Caco-2 (cell line): ENCODE results near the gene LRBA. TPM values are rescaled to one million over a fixed set of nuclear protein-coding genes. Genes with fewer than 3 reads are reported as not detected.

ENCODE experiments used
- BruUV-seq: library from RNA; stranded (reverse); fragments of 400-500 nt; replicated peaks from 2 replicates; lab custom pipeline; 2021; lab: Mats Ljungman, UMichigan
- CTCF ChIA-PET: fragments of 300-600 bp; sonication (Branson Sonifier 250); formaldehyde crosslinking; loops from one replicate; lab custom pipeline; 2022; ENCODE audit warnings: antibody characterized with exemption; lab: Charles Lee
- POLR2A ChIA-PET: fragments of 300-600 bp; sonication (Branson Sonifier 250); formaldehyde crosslinking; loops from one replicate; lab custom pipeline; 2022; ENCODE audit warnings: antibody characterized with exemption; lab: Charles Lee
- DNase-seq, 2 experiments: peaks; one replicate each; pipeline versions ENCODE4 v3.0.0 to v3.0.0-alpha.2; 2020 to 2022
- H3K27me3 ChIP-seq: replicated peaks from 2 replicates; pipeline ENCODE4 v1.6.0; 2011; ENCODE audit warnings: low read length; ENCODE audit not compliant: control insufficient read depth, insufficient read depth
- H3K36me3 ChIP-seq: 2 replicates; pipeline ENCODE4 v1.5.1; 2011; ENCODE audit warnings: low read length; ENCODE audit not compliant: control insufficient read depth, insufficient read depth
- H3K4me1 ChIP-seq: fragments of 250-450 bp; sonication (Bioruptor Pico); 2 replicates; pipeline ENCODE4 v1.5.1; 2020; ENCODE audit warnings: mild to moderate bottlenecking
- H3K4me3 ChIP-seq: 2 replicates; pipeline ENCODE4 v1.5.1; 2011; ENCODE audit warnings: low read depth, mild to moderate bottlenecking, control low read depth, low read length
- H3K9me3 ChIP-seq: fragments of 250-450 bp; sonication (Bioruptor Pico); 2 replicates; pipeline ENCODE4 v1.5.1; 2020; ENCODE audit warnings: mild to moderate bottlenecking, moderate library complexity
- H3K27ac Mint-ChIP-seq: one replicate; pipeline ENCODE4 v1.8.0; 2022; ENCODE audit warnings: mixed read lengths; ENCODE audit not compliant: unreplicated experiment
- H3K27me3 Mint-ChIP-seq: one replicate; pipeline ENCODE4 v1.8.0; 2022; ENCODE audit warnings: mixed read lengths; ENCODE audit not compliant: insufficient read depth, unreplicated experiment
- H3K36me3 Mint-ChIP-seq: one replicate; pipeline ENCODE4 v1.8.0; 2022; ENCODE audit warnings: mild to moderate bottlenecking, mixed read lengths; ENCODE audit not compliant: insufficient read depth, unreplicated experiment
- H3K4me1 Mint-ChIP-seq: one replicate; pipeline ENCODE4 v1.8.0; 2022; ENCODE audit warnings: low read depth, mixed read lengths; ENCODE audit not compliant: unreplicated experiment
- H3K4me3 Mint-ChIP-seq: one replicate; pipeline ENCODE4 v1.8.0; 2022; ENCODE audit warnings: mild to moderate bottlenecking, moderate library complexity, mixed read lengths; ENCODE audit not compliant: unreplicated experiment
- H3K9me3 Mint-ChIP-seq: one replicate; pipeline ENCODE4 v1.8.0; 2022; ENCODE audit warnings: mixed read lengths; ENCODE audit not compliant: unreplicated experiment
- intact Hi-C: fragments of 100-400 bp; cut with micrococcal nuclease; formaldehyde crosslinking; loops from one replicate; pipeline ENCODE4 v1.10.0; 2022; ENCODE audit not compliant: unreplicated experiment
- total RNA-seq: library from RNA; stranded (reverse); gene quantifications from 2 replicates; pipeline ENCODE4 v1.2.3, GENCODE V29; 2022
- TF ChIP-seq, protein P1 (sequence below), 2 experiments: fragments of 200-600 bp in 1 of 2; IDR thresholded peaks; 1 replicate in 1 of 2; 2 replicates in 1 of 2; pipeline versions ENCODE4 v1.5.1 to v1.8.0; 2011 to 2022; ENCODE audit warnings: antibody characterized with exemption in 1 of 2, control low read depth in 1 of 2, inconsistent platforms in 1 of 2, low read depth in 1 of 2, low read length in 1 of 2, mild to moderate bottlenecking in 1 of 2, moderate library complexity in 1 of 2; ENCODE audit not compliant: insufficient read depth in 1 of 2, severe bottlenecking in 1 of 2, unreplicated experiment in 1 of 2

The LRBA gene
- total RNA-seq, 1 experiment from 2014 or later: 53.2 TPM

DNA sequence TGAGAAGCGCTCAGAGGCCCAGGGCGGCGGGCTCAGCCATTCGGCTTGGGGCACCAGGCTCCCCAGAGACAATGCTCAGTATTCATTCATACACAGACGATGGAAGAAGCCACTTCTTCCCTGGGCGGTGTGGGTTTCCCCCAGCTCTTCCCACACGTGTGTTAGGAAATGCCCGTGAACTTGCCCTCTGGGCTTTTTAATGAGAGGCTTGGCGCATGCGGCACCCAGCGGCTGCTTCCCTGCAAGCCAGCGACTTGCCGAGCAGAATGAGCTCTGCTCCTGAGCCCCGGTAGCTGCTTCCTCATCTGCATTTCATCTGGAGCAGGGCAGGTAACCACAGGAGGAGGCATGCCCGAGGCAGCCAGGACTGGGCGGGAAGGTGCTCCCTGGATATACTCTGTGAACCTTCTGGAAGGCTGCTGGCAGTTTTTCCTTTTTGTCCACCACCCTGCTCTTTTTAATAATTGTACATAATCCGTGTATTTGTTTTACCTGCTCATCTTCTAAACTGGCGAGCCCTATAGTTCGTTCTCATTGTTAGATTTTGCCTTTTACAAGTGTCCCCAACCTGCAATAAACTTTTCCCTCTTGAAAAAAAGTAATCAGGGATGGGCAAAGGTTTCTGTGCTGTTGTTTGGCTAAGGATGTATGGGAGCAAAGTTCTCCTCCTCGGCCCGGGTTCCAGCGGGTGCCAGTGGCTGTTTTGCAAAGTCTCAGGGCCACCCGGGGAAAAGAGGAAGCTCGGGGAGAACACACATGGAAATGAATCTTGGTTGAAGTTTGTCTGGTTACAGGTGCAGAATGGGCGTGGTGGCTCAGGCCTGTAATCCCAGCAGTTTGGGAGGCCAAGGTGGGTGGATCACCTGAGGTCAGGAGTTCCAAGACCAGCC lies 758.0 kb downstream of the LRBA start:
- Histone ChIP-seq H3K4me1 (peaks cover 25% of the 10 kb centered on the region), H3K27me3 (no peaks in the 10 kb centered on the region), H3K4me3 (no peak overlapping the region), H3K9me3 (no peaks in the 10 kb centered on the region), H3K36me3 (no peaks in the 10 kb centered on the region)
- no peaks in the 10 kb centered on the region for H3K9me3 Mint-ChIP-seq
- peaks cover 29% of the 10 kb centered on the region for H3K36me3 Mint-ChIP-seq
- TF ChIP-seq, protein P1, sequence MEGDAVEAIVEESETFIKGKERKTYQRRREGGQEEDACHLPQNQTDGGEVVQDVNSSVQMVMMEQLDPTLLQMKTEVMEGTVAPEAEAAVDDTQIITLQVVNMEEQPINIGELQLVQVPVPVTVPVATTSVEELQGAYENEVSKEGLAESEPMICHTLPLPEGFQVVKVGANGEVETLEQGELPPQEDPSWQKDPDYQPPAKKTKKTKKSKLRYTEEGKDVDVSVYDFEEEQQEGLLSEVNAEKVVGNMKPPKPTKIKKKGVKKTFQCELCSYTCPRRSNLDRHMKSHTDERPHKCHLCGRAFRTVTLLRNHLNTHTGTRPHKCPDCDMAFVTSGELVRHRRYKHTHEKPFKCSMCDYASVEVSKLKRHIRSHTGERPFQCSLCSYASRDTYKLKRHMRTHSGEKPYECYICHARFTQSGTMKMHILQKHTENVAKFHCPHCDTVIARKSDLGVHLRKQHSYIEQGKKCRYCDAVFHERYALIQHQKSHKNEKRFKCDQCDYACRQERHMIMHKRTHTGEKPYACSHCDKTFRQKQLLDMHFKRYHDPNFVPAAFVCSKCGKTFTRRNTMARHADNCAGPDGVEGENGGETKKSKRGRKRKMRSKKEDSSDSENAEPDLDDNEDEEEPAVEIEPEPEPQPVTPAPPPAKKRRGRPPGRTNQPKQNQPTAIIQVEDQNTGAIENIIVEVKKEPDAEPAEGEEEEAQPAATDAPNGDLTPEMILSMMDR (IDR thresholded peaks at IDR 0.05; ENCODE audit: insufficient read depth in 1 of 2, low read depth in 1 of 2, low read length in 1 of 2, severe bottlenecking in 1 of 2, unreplicated experiment in 1 of 2): no peak
- H3K4me1 Mint-ChIP-seq: peaks cover 25% of the 10 kb centered on the region
- BruUV-seq: no TSS peak
- ChIA-PET CTCF (interaction anchor here (0.6 to 0.7 kb wide), 3 partner anchors 9 to 1434 kb away, joined by 3 to 5 read pairs (median 3); no protein-coding TSS in a partner anchor), POLR2A (no interaction called here)
- intact Hi-C loops: no loop called here
- H3K27ac Mint-ChIP-seq: peak overlapping the region; percentile 66
- H3K4me3 Mint-ChIP-seq: peak overlapping the region; percentile 63
- no peaks in the 10 kb centered on the region for H3K27me3 Mint-ChIP-seq
- peak; percentile 51 to 72 for DNase-seq

DNA sequence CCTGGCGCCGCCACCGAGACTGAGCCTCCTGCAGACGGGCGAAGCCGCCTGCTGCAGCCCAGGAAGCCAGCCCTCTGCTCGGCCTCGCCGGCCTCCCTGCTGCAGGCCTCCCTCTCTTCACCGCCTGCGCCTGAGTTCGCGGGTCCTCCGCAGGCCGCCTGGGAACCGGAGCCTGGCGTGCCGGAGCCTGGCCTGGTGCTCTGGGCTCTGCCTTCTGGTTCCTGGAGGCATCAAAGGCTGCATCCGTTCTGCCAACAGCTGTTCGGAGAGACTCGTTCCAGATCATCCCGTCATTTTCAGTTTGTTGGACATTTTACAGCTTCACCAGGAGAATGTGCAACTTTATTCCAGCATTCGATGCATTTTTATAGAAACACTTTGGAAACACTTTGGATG lies 758.9 kb downstream of the LRBA start:
- peaks cover 25% of the 10 kb centered on the region for H3K4me1 ChIP-seq
- intact Hi-C loops: no loop called here
- TF ChIP-seq, protein P1 (IDR thresholded peaks at IDR 0.05; ENCODE audit: insufficient read depth in 1 of 2, low read depth in 1 of 2, low read length in 1 of 2, severe bottlenecking in 1 of 2, unreplicated experiment in 1 of 2): no peak
- no peak overlapping the region for H3K4me3 ChIP-seq
- DNase-seq: no peak
- no peaks in the 10 kb centered on the region for H3K36me3 ChIP-seq
- no peaks in the 10 kb centered on the region for H3K9me3 ChIP-seq
- H3K27ac Mint-ChIP-seq: peak overlapping the region; percentile 66
- H3K4me1 Mint-ChIP-seq: peaks cover 25% of the 10 kb centered on the region
- H3K27me3 ChIP-seq: no peaks in the 10 kb centered on the region
- no TSS peak for BruUV-seq
- ChIA-PET CTCF (no interaction called here), POLR2A (no interaction called here)
- no peaks in the 10 kb centered on the region for H3K9me3 Mint-ChIP-seq
- H3K27me3 Mint-ChIP-seq: no peaks in the 10 kb centered on the region
- peaks cover 33% of the 10 kb centered on the region for H3K36me3 Mint-ChIP-seq
- no peak overlapping the region for H3K4me3 Mint-ChIP-seq

DNA sequence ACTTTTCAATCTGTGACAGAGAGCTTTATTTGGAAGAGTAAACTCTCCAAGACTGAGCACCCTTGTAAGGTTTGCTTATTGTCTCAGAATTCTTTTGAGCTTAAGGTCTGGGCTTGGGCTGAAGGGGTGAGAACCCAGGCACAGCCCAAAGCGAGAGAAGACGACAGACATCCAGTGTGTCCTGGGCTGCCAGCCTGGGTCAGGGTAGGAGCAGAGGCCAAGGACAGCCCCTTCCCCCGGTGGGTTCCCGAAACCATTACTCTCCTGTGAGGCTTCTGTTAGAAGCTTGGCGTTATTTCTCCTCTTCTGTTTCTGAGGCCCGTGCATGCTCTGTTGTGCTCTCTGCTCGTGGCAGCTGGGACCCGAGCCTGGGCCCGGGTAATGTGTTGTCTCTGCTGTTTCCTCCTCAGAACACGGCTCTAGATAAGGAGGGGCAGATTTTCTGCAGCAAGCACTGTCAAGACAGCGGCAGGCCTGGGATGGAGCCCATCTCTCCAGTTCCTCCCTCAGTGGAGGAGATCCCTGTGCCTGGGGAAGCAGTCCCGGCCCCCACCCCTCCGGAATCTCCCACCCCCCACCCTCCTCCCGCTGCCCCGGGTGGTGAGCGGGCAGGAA lies 759.4 kb downstream of the LRBA start:
- intact Hi-C loops: no loop called here
- Mint-ChIP-seq H3K27me3 (no peaks in the 10 kb centered on the region), H3K36me3 (peaks cover 28% of the 10 kb centered on the region), H3K4me1 (peaks cover 25% of the 10 kb centered on the region), H3K9me3 (no peaks in the 10 kb centered on the region), H3K4me3 (no peak overlapping the region), H3K27ac (peak overlapping the region; percentile 55)
- Histone ChIP-seq H3K27me3 (no peaks in the 10 kb centered on the region), H3K4me1 (peaks cover 25% of the 10 kb centered on the region), H3K4me3 (no peak overlapping the region), H3K36me3 (no peaks in the 10 kb centered on the region), H3K9me3 (no peaks in the 10 kb centered on the region)
- TF ChIP-seq, protein P1 (IDR thresholded peaks at IDR 0.05; ENCODE audit: insufficient read depth in 1 of 2, low read depth in 1 of 2, low read length in 1 of 2, severe bottlenecking in 1 of 2, unreplicated experiment in 1 of 2): no peak
- BruUV-seq: no TSS peak
- ChIA-PET CTCF (interaction anchor here (0.6 to 0.7 kb wide), 2 partner anchors 13 to 1069 kb away, joined by 3 read pairs; no protein-coding TSS in a partner anchor), POLR2A (no interaction called here)
- DNase-seq: no peak
